ENCODE results near the gene CORO7.

DNA sequence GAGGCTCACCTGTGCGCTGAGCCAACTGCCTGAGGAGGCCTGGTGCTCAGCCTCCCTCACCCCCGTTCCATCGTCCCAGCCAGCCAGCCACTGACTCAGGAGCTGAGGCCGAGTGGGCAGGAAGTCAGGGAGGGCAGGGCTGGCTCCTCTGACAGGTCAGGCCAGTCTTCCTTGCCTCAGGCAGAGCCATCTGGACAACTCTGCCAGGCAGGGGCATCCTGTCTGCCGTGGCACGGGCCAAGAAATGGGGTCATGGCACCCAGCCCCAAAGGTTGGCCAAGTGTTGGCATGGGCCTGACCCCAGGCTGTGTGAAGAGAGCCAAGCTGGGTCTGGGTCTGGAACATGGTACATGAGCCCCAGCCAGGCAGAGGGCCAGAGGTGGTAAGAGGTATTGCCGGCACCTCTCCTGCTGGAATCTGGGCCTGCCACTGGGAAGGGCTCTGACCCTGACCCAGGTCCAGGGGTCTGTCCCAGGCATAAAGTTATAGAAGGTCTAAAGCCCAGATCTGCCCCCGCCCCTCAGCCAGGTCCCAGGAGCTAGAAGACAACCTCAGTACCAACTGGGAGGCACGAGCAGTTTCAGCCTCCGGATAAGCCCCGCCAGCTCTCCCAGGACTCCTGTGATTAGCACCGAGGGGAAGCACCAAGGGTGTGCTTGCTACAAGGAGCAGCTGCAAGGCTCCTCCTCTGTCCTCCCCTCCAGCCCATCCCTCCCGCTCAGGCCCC, 47.2 kb downstream of the CORO7 start:
- TF ChIP-seq CTCF (IDR thresholded peaks at IDR 0.05) = no peak
- no peak for TF ChIP-seq EP300 (IDR thresholded peaks at IDR 0.05)
- TF ChIP-seq POLR2A (IDR thresholded peaks at IDR 0.05) = no peak

All from ovary (tissue), 3 donors.